WI38 (cell line): ENCODE results near the gene NDOR1.

Source experiments
- H3K4me3 ChIP-seq: 2 replicates; pipeline ENCODE4 v1.5.1; 2011; ENCODE audit warnings: low read depth, mild to moderate bottlenecking, control low read depth, low read length
- TF ChIP-seq, protein P1 (sequence below): IDR thresholded peaks from 2 replicates; pipeline ENCODE4 v1.5.1; 2012; ENCODE audit warnings: low read depth, mild to moderate bottlenecking, control low read depth, low read length

Gene NDOR1

DNA sequence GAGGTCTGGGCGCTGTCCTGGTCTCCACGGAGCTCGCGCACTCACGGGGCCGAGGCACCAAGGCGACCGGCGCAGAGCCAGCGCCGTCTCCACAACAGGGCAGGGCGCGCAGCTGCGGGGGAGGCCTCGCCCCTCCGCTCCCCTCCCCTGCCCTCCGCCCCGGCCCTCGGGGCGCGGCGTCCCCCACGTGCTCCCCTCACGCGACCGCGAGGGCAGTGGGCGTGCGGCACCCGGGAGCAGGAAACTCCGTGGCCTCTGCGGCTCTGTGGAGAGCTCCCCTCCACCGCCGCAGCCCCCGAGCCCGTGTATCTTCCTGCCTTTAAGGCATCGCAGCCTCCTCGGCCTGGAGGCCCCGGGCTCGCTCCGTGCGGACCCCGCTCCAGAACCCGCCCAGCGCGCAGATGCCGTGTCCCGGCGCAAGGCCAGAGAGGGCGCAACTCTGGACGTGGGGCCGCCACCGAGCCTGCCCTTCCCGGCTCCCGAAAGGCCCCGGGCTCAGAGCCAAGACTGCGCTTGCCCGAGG is 34.9 kb downstream of the NDOR1 start:
- TF ChIP-seq, protein P1, sequence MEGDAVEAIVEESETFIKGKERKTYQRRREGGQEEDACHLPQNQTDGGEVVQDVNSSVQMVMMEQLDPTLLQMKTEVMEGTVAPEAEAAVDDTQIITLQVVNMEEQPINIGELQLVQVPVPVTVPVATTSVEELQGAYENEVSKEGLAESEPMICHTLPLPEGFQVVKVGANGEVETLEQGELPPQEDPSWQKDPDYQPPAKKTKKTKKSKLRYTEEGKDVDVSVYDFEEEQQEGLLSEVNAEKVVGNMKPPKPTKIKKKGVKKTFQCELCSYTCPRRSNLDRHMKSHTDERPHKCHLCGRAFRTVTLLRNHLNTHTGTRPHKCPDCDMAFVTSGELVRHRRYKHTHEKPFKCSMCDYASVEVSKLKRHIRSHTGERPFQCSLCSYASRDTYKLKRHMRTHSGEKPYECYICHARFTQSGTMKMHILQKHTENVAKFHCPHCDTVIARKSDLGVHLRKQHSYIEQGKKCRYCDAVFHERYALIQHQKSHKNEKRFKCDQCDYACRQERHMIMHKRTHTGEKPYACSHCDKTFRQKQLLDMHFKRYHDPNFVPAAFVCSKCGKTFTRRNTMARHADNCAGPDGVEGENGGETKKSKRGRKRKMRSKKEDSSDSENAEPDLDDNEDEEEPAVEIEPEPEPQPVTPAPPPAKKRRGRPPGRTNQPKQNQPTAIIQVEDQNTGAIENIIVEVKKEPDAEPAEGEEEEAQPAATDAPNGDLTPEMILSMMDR = no peak
- peak overlapping the region; percentile 67 for H3K4me3 ChIP-seq

DNA sequence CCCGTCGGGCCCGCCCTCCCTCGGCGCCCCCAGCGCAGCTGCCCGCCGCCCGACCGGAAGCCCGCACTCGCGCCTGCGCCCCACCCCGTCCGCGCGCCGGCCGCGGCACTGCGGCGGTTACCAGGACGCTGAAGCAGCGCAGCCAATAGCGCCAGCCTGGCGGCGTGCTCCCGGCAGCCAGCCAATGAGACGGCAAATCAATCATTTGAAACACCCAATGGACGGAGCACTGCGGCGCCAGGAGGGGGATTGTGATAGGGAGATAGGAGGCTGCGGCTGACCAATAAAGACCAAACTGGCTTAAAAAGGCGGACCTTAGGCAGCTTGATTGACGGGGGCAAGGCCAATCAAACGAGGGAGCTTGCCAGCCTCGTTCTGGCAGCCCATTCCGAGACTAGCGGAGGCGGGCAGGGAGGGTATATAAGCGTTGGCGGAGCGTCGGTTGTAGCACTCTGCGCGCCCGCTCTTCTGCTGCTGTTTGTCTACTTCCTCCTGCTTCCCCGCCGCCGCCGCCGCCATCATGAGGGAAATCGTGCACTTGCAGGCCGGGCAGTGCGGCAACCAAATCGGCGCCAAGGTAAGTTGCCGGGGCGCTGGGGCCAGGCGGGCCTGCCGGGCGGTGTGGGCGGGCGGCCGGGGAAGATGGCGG is 35.5 kb downstream of the NDOR1 start, which contains the start of gene TUBB4B:
Gene TUBB4B, plus strand, starts transcription at position 447 of the 649 bp plus-strand sequence. Its CDS starts 74 bp downstream, at position 521.
- peak within 1 kb of the TSS; percentile 90 for H3K4me3 ChIP-seq

DNA sequence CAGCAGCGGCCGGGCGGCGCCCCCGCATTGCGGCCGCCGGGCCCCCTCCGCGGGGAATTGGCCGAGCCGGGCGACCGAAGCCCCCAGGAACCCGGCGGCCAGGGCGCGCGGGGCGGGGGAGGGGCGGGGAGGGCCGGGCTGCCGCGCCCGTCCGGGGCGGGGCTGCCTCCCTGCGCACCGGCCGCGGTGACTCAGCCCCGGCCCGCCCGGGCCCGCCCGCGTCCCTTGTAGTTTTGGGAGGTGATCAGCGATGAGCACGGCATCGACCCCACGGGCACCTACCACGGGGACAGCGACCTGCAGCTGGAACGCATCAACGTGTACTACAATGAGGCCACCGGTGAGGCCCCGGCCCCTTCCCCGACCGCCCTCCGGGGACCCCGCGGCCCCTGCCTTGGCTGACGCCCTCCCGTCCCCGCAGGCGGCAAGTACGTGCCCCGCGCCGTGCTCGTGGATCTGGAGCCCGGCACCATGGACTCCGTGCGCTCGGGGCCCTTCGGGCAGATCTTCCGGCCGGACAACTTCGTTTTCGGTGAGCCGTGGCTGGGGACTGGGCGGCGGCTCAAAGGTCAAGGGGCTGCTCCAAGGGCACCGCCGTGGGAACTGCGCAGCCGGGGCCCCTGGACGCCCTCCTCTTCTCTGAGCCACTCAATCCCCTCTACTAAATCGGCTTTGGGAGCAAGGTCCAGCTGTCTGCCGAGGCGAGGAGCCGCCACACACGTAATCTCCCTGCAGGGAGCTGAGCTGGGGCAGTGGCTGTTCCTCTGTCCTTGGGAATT is 36.2 kb downstream of the NDOR1 start:
- TF ChIP-seq, protein P1 = no peak

More for the DNA sequence above, 35.5 kb downstream of the NDOR1 start, which contains the start of gene TUBB4B:
- TF ChIP-seq, protein P1 = no peak

DNA sequence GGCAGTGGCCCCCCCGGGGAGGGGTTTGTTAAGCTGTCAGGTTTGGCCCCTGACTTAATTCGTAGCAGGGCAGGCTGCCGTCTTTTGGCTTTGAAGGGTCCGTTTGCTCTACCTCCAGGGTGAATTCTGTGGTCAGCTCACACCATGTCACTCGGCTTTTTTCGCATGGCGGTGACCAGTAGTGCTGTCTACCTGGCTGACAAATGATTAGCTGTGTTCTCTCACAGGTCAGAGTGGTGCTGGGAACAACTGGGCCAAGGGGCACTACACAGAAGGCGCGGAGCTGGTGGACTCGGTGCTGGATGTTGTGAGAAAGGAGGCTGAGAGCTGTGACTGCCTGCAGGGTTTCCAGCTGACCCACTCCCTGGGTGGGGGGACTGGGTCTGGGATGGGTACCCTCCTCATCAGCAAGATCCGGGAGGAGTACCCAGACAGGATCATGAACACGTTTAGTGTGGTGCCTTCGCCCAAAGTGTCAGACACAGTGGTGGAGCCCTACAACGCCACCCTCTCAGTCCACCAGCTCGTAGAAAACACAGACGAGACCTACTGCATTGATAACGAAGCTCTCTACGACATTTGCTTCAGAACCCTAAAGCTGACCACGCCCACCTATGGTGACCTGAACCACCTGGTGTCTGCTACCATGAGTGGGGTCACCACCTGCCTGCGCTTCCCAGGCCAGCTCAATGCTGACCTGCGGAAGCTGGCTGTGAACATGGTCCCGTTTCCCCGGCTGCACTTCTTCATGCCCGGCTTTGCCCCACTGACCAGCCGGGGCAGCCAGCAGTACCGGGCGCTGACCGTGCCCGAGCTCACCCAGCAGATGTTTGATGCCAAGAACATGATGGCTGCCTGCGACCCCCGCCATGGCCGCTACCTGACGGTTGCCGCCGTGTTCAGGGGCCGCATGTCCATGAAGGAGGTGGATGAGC is 37.0 kb downstream of the NDOR1 start:
- peak overlapping the region; percentile 90 for H3K4me3 ChIP-seq
- TF ChIP-seq, protein P1 = no peak

More for the DNA sequence above, 36.2 kb downstream of the NDOR1 start:
- peak overlapping the region; percentile 90 for H3K4me3 ChIP-seq

DNA sequence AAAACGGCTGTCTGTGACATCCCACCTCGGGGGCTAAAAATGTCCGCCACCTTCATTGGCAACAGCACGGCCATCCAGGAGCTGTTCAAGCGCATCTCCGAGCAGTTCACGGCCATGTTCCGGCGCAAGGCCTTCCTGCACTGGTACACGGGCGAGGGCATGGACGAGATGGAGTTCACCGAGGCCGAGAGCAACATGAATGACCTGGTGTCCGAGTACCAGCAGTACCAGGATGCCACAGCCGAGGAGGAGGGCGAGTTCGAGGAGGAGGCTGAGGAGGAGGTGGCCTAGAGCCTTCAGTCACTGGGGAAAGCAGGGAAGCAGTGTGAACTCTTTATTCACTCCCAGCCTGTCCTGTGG is 37.7 kb downstream of the NDOR1 start:
- H3K4me3 ChIP-seq = peak overlapping the region; percentile 90; the same call in 1 of the 2 replicates

DNA sequence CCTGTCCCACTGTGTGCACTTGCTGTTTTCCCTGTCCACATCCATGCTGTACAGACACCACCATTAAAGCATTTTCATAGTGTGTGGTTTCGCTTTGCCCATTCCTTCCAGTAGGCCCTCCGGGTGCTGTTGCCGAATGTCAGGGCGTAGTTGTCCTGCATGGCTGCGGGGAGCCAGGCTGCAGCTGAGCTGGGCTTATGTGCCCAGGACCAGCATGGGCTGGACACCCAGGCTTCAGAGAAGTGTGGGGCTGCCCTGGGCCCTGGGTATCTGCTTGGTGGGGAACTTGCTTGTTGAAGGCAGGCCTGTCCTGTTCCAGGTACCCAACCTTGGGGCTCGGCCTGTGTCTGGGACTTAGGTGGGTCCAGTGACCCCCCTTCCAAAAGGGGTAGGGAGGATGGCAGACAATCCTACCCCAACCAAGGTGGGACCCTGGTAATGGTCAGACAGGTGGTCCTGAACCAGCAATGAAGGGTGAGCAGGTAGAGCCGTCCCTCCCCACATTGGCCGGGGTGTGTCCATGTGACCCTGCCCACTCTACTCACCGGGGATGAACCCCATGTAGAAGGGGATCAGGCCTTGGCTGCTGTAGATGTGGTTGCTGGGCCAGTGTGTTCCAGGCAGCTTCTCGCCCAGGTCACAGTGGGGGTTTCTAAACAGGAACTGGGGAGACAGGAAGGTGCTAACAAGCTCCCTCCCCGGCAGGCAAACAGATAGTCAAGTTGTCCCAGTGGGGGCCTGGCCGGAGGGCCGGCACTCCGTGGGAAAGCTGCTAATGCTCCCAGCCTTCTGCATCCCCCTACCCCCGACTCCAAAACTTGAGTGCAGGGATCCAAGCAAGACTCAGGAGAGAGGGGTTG is 38.4 kb downstream of the NDOR1 start:
- TF ChIP-seq, protein P1 = no peak
- no peak overlapping the region for H3K4me3 ChIP-seq
